IMR-90 (cell line): ENCODE measurements around the gene EDA. TPM values are rescaled to one million over a fixed set of nuclear protein-coding genes. Genes with fewer than 3 reads are reported as not detected.

ENCODE experiments used
- ATAC-seq: fragments of 200-7000 bp; cut with Tn5 transposase; 2 replicates; pipeline ENCODE4 v1.9.1; 2020; ENCODE audit warnings: low read depth, mild to moderate bottlenecking, moderate library complexity
- BruUV-seq: library from RNA; stranded (reverse); fragments of 400-500 nt; replicated peaks from 2 replicates; lab custom pipeline; 2021; lab: Mats Ljungman, UMichigan
- CTCF ChIA-PET: fragments of 300-600 bp; formaldehyde crosslinking; extraction: SDS; loops from one replicate; lab custom pipeline; 2021; ENCODE audit warnings: antibody characterized with exemption; lab: Yijun Ruan, JAX
- POLR2A ChIA-PET: fragments of 300-600 bp; sonication (Branson Sonifier 250); formaldehyde crosslinking; loops from one replicate; lab custom pipeline; 2022; ENCODE audit warnings: antibody characterized with exemption; ENCODE audit not compliant: unreplicated experiment; lab: Charles Lee
- DNase-seq: peaks from one replicate; pipeline ENCODE4 v3.0.0; 2013
- H2AFZ ChIP-seq: replicated peaks from 2 replicates; pipeline ENCODE3; 2013; ENCODE audit warnings: low read length, mild to moderate bottlenecking; ENCODE audit not compliant: poor library complexity
- H2AK5ac ChIP-seq: 2 replicates; pipeline ENCODE4 v1.6.1; 2013; ENCODE audit warnings: low read depth, low read length, inconsistent platforms
- H2AK9ac ChIP-seq: replicated peaks from 2 replicates; pipeline ENCODE3; 2013; ENCODE audit warnings: mild to moderate bottlenecking, low read depth, low read length, moderate library complexity; ENCODE audit not compliant: poor library complexity
- H2BK120ac ChIP-seq: 2 replicates; pipeline ENCODE4 v1.6.1; 2013; ENCODE audit warnings: low read depth, low read length, inconsistent platforms
- H2BK15ac ChIP-seq: 3 replicates; pipeline ENCODE4 v1.6.1; 2013; ENCODE audit warnings: low read depth, low read length, inconsistent platforms
- H2BK20ac ChIP-seq: 2 replicates; pipeline ENCODE4 v1.6.1; 2013; ENCODE audit warnings: low read depth, mild to moderate bottlenecking, inconsistent platforms, low read length, moderate library complexity
- H2BK5ac ChIP-seq: 2 replicates; pipeline ENCODE4 v1.6.1; 2013; ENCODE audit warnings: mild to moderate bottlenecking, low read depth, low read length, inconsistent platforms; ENCODE audit not compliant: poor library complexity, severe bottlenecking
- H3K14ac ChIP-seq: replicated peaks from 2 replicates; pipeline ENCODE4 v1.6.1; 2013; ENCODE audit warnings: low read depth, low read length, inconsistent platforms
- H3K18ac ChIP-seq: 2 replicates; pipeline ENCODE4 v1.6.1; 2013; ENCODE audit warnings: low read depth, low read length, control low read depth
- H3K23ac ChIP-seq: 2 replicates; pipeline ENCODE4 v1.6.1; 2013; ENCODE audit warnings: low read depth, low read length, inconsistent platforms
- H3K27ac ChIP-seq: 2 replicates; pipeline ENCODE4 v1.5.1; 2013; ENCODE audit warnings: mild to moderate bottlenecking, control low read depth, low read length; ENCODE audit not compliant: insufficient read depth
- H3K27me3 ChIP-seq: 2 replicates; pipeline ENCODE4 v1.6.1; 2013; ENCODE audit warnings: low read length; ENCODE audit not compliant: control insufficient read depth, insufficient read depth
- H3K36me3 ChIP-seq: 2 replicates; pipeline ENCODE4 v1.6.1; 2013; ENCODE audit warnings: low read length, mixed read lengths; ENCODE audit not compliant: control insufficient read depth, insufficient read depth
- H3K4ac ChIP-seq: 2 replicates; pipeline ENCODE4 v1.6.1; 2013; ENCODE audit warnings: low read depth, low read length, inconsistent platforms
- H3K4me1 ChIP-seq: 2 replicates; pipeline ENCODE4 v1.6.1; 2013; ENCODE audit warnings: low read length, mixed read lengths; ENCODE audit not compliant: control insufficient read depth, insufficient read depth
- H3K4me2 ChIP-seq: 2 replicates; pipeline ENCODE4 v1.6.1; 2013; ENCODE audit warnings: low read depth, mild to moderate bottlenecking, control low read depth, low read length, moderate library complexity
- H3K4me3 ChIP-seq: 2 replicates; pipeline ENCODE4 v1.5.1; 2013; ENCODE audit warnings: low read depth, mild to moderate bottlenecking, control low read depth, low read length, moderate library complexity; ENCODE audit not compliant: insufficient read depth
- H3K56ac ChIP-seq: 2 replicates; pipeline ENCODE4 v1.6.1; 2013; ENCODE audit warnings: low read length, inconsistent platforms; ENCODE audit not compliant: insufficient read depth; ENCODE audit errors: extremely low read depth
- H3K79me1 ChIP-seq, 2 experiments: 2 replicates each; pipeline ENCODE4 v1.6.1; 2013; ENCODE audit warnings: low read length in 2 of 2, inconsistent platforms in 1 of 2, low read depth in 1 of 2
- H3K9ac ChIP-seq: 2 replicates; pipeline ENCODE4 v1.6.1; 2013; ENCODE audit warnings: low read depth, low read length, control low read depth
- H3K9me1 ChIP-seq: 2 replicates; pipeline ENCODE4 v1.6.1; 2013; ENCODE audit warnings: low read length, inconsistent platforms; ENCODE audit not compliant: insufficient read depth
- H3K9me3 ChIP-seq: 2 replicates; pipeline ENCODE4 v1.6.1; 2013; ENCODE audit warnings: low read length; ENCODE audit not compliant: control insufficient read depth, insufficient read depth
- H4K20me1 ChIP-seq: 2 replicates; pipeline ENCODE4 v1.6.1; 2013; ENCODE audit warnings: low read length, inconsistent platforms; ENCODE audit not compliant: insufficient read depth
- H4K5ac ChIP-seq: 2 replicates; pipeline ENCODE4 v1.6.1; 2013; ENCODE audit warnings: mild to moderate bottlenecking, low read depth, low read length, control low read depth
- H4K8ac ChIP-seq, 2 experiments: 2 replicates each; pipeline ENCODE4 v1.6.1; 2013; ENCODE audit warnings: low read depth in 2 of 2, low read length in 2 of 2, control low read depth in 1 of 2, inconsistent platforms in 1 of 2
- H4K91ac ChIP-seq: 2 replicates; pipeline ENCODE4 v1.6.1; 2013; ENCODE audit warnings: low read depth, low read length, inconsistent platforms; ENCODE audit not compliant: insufficient read depth
- CEBPB ChIP-seq: IDR thresholded peaks from 2 replicates; pipeline ENCODE4 v1.6.1; 2012; ENCODE audit warnings: low read depth, low read length, improper control_type of control experiment
- CTCF ChIP-seq: conservative IDR thresholded peaks from 2 replicates; pipeline ENCODE4 v1.5.1; 2012; ENCODE audit warnings: mild to moderate bottlenecking, low read depth, low read length, improper control_type of control experiment
- FOS ChIP-seq: fragments of 150-350 bp; IDR thresholded peaks from 2 replicates; pipeline ENCODE4 v1.6.1; 2016; ENCODE audit warnings: low read depth, low read length
- MAFK ChIP-seq: IDR thresholded peaks from 2 replicates; pipeline ENCODE4 v1.6.1; 2012; ENCODE audit warnings: low read depth, low read length, improper control_type of control experiment
- MAZ ChIP-seq: IDR thresholded peaks from 2 replicates; pipeline ENCODE4 v1.6.1; 2012; ENCODE audit warnings: low read depth, mild to moderate bottlenecking, low read length, improper control_type of control experiment, moderate library complexity, borderline replicate concordance
- MXI1 ChIP-seq: IDR thresholded peaks from 2 replicates; pipeline ENCODE4 v1.6.1; 2012; ENCODE audit warnings: low read depth, mild to moderate bottlenecking, low read length, moderate library complexity, borderline replicate concordance
- NFE2L2 ChIP-seq: fragments of 150-350 bp; IDR thresholded peaks from 2 replicates; pipeline ENCODE4 v1.6.1; 2016; ENCODE audit warnings: low read depth, mild to moderate bottlenecking, low read length
- WGBS, 2 experiments: methylation state at CpG; one replicate each; pipeline versions ENCODE4 v1.1.5 to v1.1.7; 2013; ENCODE audit warnings: missing lambda C conversion rate in 2 of 2; ENCODE audit not compliant: insufficient read length in 1 of 2; ENCODE audit errors: extremely low coverage in 2 of 2; 5-methylcytosine and 5-hydroxymethylcytosine counted together
- dilution Hi-C: fragments of 300-500 bp; cut with HindIII; formaldehyde crosslinking; loops from one replicate; pipeline ENCODE4 v1.14.3; 2018; ENCODE audit warnings: low sequenced_read_pairs; ENCODE audit not compliant: unreplicated experiment
- in situ Hi-C: fragments of 300-500 bp; cut with MboI; formaldehyde crosslinking; loops from 3 replicates; pipeline ENCODE4 v1.14.3; 2019; ENCODE audit warnings: low sequenced_read_pairs, inconsistent platforms, mixed read lengths
- intact Hi-C: fragments of 100-400 bp; cut with micrococcal nuclease; formaldehyde crosslinking; loops from 2 replicates; pipeline ENCODE4 v1.10.0; 2022
- polyA plus RNA-seq, 3 experiments: library from polyadenylated mRNA; depleted of rRNA; stranded (reverse); fragments of >200 nt; gene quantifications; 2 replicates each; pipeline ENCODE4 v1.2.3, GENCODE V29; 2012; ENCODE audit warnings: low replicate concordance in 1 of 3
- total RNA-seq: library from RNA; depleted of rRNA; stranded (reverse); fragments of >200 nt; gene quantifications from 2 replicates; pipeline ENCODE4 v1.2.3, GENCODE V29; 2012

Gene EDA
- total and polyA plus RNA-seq, 2 of the 4 experiments (the other 2 are of a cell fraction) = under 0.01 TPM; not detected in 1

- WGBS, 2 experiments = 40% methylated on average over 1 of the region's 9 CpGs; no CpG with 5 or more reads in 1 of the 2 experiments
- Histone ChIP-seq H4K20me1 (no peaks in the 10 kb centered on the region), H3K27ac (no peak overlapping the region), H2BK5ac (no peak overlapping the region), H2BK20ac (no peak overlapping the region), H3K27me3 (peaks cover 12% of the 10 kb centered on the region), H3K4me2 (no peak overlapping the region), H3K18ac (no peak overlapping the region), H3K4me3 (no peak overlapping the region), H2AFZ (no peak overlapping the region), H3K4me1 (peaks cover 2% of the 10 kb centered on the region; the same call in 1 of the 2 replicates), H4K5ac (no peak overlapping the region), H3K9me3 (no peaks in the 10 kb centered on the region), H3K56ac (no peak overlapping the region), H3K9ac (no peak overlapping the region), H2BK15ac (no peak overlapping the region), H3K9me1 (no peaks in the 10 kb centered on the region), H2BK120ac (no peak overlapping the region), H2AK9ac (no peak overlapping the region), H3K23ac (no peak overlapping the region), H3K14ac (no peak overlapping the region), H3K36me3 (no peaks in the 10 kb centered on the region), H4K8ac (no peak overlapping the region), H3K79me1 (no peaks in the 10 kb centered on the region), H2AK5ac (no peak overlapping the region), H3K4ac (no peak overlapping the region), H4K91ac (no peak overlapping the region)
- in situ Hi-C loops = no loop called here
- dilution Hi-C loops = no loop called here
- intact Hi-C loops = no loop called here
- TF ChIP-seq CEBPB (no peak), MXI1 (no peak), CTCF (no peak), NFE2L2 (no peak), MAZ (no peak), MAFK (no peak), FOS (no peak)
- BruUV-seq = no TSS peak
- DNase-seq (no peak), ATAC-seq (no peak)
- POLR2A ChIA-PET = no interaction called here
- CTCF ChIA-PET = no interaction called here
These were observed 427.8 kb downstream of the EDA start for GRCh38 chrX:70043685-70044084.
